ENCODE results near the gene ATP6V0C.

Gene ATP6V0C

GRCh38 chr16:2513405-2514332 lies at the start of gene ATP6V0C:
Gene ATP6V0C (plus strand): TSS chr16:2513952. CDS start chr16:2514104, 152 bp downstream.
- peaks cover 31% of the 10 kb centered on the region for H3K4me1 ChIP-seq (ENCODE audit: control insufficient read depth, insufficient read depth, low read length, unreplicated experiment)
- H2AFZ ChIP-seq (ENCODE audit: low read length, unreplicated experiment): peak within 1 kb of the TSS; percentile 48
- peak within 1 kb of the TSS; percentile 87 for H3K4me3 ChIP-seq (ENCODE audit: low read depth, low read length)
- H3K27me3 ChIP-seq (ENCODE audit: insufficient read depth, low read length): no peaks in the 10 kb centered on the region
- H3K36me3 ChIP-seq (ENCODE audit: insufficient read depth, low read length): no peaks in the 10 kb centered on the region
- peaks cover 49% of the 10 kb centered on the region for H3K79me2 ChIP-seq (ENCODE audit: control insufficient read depth, insufficient read depth, low read length, unreplicated experiment)
- H3K27ac ChIP-seq (ENCODE audit: low read depth, low read length): peak within 1 kb of the TSS; percentile 91

- peaks cover 26% of the 10 kb centered on the region for H3K4me1 ChIP-seq (ENCODE audit: control insufficient read depth, insufficient read depth, low read length, unreplicated experiment)
- H3K27ac ChIP-seq (ENCODE audit: low read depth, low read length): no peak overlapping the region
- H3K27me3 ChIP-seq (ENCODE audit: insufficient read depth, low read length): no peaks in the 10 kb centered on the region
- H3K79me2 ChIP-seq (ENCODE audit: control insufficient read depth, insufficient read depth, low read length, unreplicated experiment): peaks cover 8% of the 10 kb centered on the region
- H2AFZ ChIP-seq (ENCODE audit: low read length, unreplicated experiment): no peak overlapping the region
- no peak overlapping the region for H3K4me3 ChIP-seq (ENCODE audit: low read depth, low read length)
- H3K36me3 ChIP-seq (ENCODE audit: insufficient read depth, low read length): no peaks in the 10 kb centered on the region
These were observed 49.4 kb upstream of the ATP6V0C start for GRCh38 chr16:2464333-2464732.

GRCh38 chr16:2465653-2466415 lies 47.9 kb upstream of the ATP6V0C start:
- Histone ChIP-seq H3K27ac (ENCODE audit: low read depth, low read length) (no peak overlapping the region), H3K4me1 (ENCODE audit: control insufficient read depth, insufficient read depth, low read length, unreplicated experiment) (peaks cover 23% of the 10 kb centered on the region), H3K4me3 (ENCODE audit: low read depth, low read length) (no peak overlapping the region), H3K27me3 (ENCODE audit: insufficient read depth, low read length) (no peaks in the 10 kb centered on the region), H2AFZ (ENCODE audit: low read length, unreplicated experiment) (no peak overlapping the region), H3K36me3 (ENCODE audit: insufficient read depth, low read length) (no peaks in the 10 kb centered on the region), H3K79me2 (ENCODE audit: control insufficient read depth, insufficient read depth, low read length, unreplicated experiment) (peaks cover 2% of the 10 kb centered on the region)

GRCh38 chr16:2466667-2467527 lies 46.9 kb upstream of the ATP6V0C start:
- Histone ChIP-seq H2AFZ (ENCODE audit: low read length, unreplicated experiment) (peak overlapping the region; percentile 60), H3K36me3 (ENCODE audit: insufficient read depth, low read length) (no peaks in the 10 kb centered on the region), H3K79me2 (ENCODE audit: control insufficient read depth, insufficient read depth, low read length, unreplicated experiment) (no peaks in the 10 kb centered on the region), H3K4me3 (ENCODE audit: low read depth, low read length) (peak overlapping the region; percentile 92), H3K27me3 (ENCODE audit: insufficient read depth, low read length) (no peaks in the 10 kb centered on the region), H3K4me1 (ENCODE audit: control insufficient read depth, insufficient read depth, low read length, unreplicated experiment) (peaks cover 22% of the 10 kb centered on the region), H3K27ac (ENCODE audit: low read depth, low read length) (no peak overlapping the region; the same call in 1 of the 2 replicates)

- Histone ChIP-seq H3K4me1 (ENCODE audit: control insufficient read depth, insufficient read depth, low read length, unreplicated experiment) (peaks cover 24% of the 10 kb centered on the region), H3K27ac (ENCODE audit: low read depth, low read length) (no peak overlapping the region; the same call in 1 of the 2 replicates)
These were observed 46.1 kb upstream of the ATP6V0C start for GRCh38 chr16:2467528-2468232.

GRCh38 chr16:2468233-2468724 lies 45.5 kb upstream of the ATP6V0C start:
- H3K36me3 ChIP-seq (ENCODE audit: insufficient read depth, low read length): no peaks in the 10 kb centered on the region
- no peak overlapping the region for H3K27ac ChIP-seq (ENCODE audit: low read depth, low read length)
- peaks cover 24% of the 10 kb centered on the region for H3K4me1 ChIP-seq (ENCODE audit: control insufficient read depth, insufficient read depth, low read length, unreplicated experiment)
- H3K4me3 ChIP-seq (ENCODE audit: low read depth, low read length): peak overlapping the region; percentile 92
- peak overlapping the region; percentile 36 for H2AFZ ChIP-seq (ENCODE audit: low read length, unreplicated experiment)
- H3K27me3 ChIP-seq (ENCODE audit: insufficient read depth, low read length): no peaks in the 10 kb centered on the region
- no peaks in the 10 kb centered on the region for H3K79me2 ChIP-seq (ENCODE audit: control insufficient read depth, insufficient read depth, low read length, unreplicated experiment)

More at GRCh38 chr16:2467528-2468232, 46.1 kb upstream of the ATP6V0C start:
- H3K27me3 ChIP-seq (ENCODE audit: insufficient read depth, low read length): no peaks in the 10 kb centered on the region
- H3K4me3 ChIP-seq (ENCODE audit: low read depth, low read length): peak overlapping the region; percentile 92
- H2AFZ ChIP-seq (ENCODE audit: low read length, unreplicated experiment): peak overlapping the region; percentile 60
- no peaks in the 10 kb centered on the region for H3K36me3 ChIP-seq (ENCODE audit: insufficient read depth, low read length)
- no peaks in the 10 kb centered on the region for H3K79me2 ChIP-seq (ENCODE audit: control insufficient read depth, insufficient read depth, low read length, unreplicated experiment)

GRCh38 chr16:2468725-2469398 lies 44.9 kb upstream of the ATP6V0C start:
- Histone ChIP-seq H3K36me3 (ENCODE audit: insufficient read depth, low read length) (no peaks in the 10 kb centered on the region), H2AFZ (ENCODE audit: low read length, unreplicated experiment) (peak overlapping the region; percentile 36), H3K4me3 (ENCODE audit: low read depth, low read length) (peak overlapping the region; percentile 92), H3K27me3 (ENCODE audit: insufficient read depth, low read length) (no peaks in the 10 kb centered on the region), H3K79me2 (ENCODE audit: control insufficient read depth, insufficient read depth, low read length, unreplicated experiment) (no peaks in the 10 kb centered on the region), H3K4me1 (ENCODE audit: control insufficient read depth, insufficient read depth, low read length, unreplicated experiment) (peaks cover 21% of the 10 kb centered on the region), H3K27ac (ENCODE audit: low read depth, low read length) (no peak overlapping the region)

GRCh38 chr16:2469399-2470233 lies 44.1 kb upstream of the ATP6V0C start:
- no peak overlapping the region for H3K27ac ChIP-seq (ENCODE audit: low read depth, low read length)
- peaks cover 19% of the 10 kb centered on the region for H3K4me1 ChIP-seq (ENCODE audit: control insufficient read depth, insufficient read depth, low read length, unreplicated experiment)
- no peak overlapping the region for H2AFZ ChIP-seq (ENCODE audit: low read length, unreplicated experiment)
- H3K4me3 ChIP-seq (ENCODE audit: low read depth, low read length): no peak overlapping the region; the same call in 1 of the 2 replicates
- no peaks in the 10 kb centered on the region for H3K79me2 ChIP-seq (ENCODE audit: control insufficient read depth, insufficient read depth, low read length, unreplicated experiment)
- no peaks in the 10 kb centered on the region for H3K36me3 ChIP-seq (ENCODE audit: insufficient read depth, low read length)
- no peaks in the 10 kb centered on the region for H3K27me3 ChIP-seq (ENCODE audit: insufficient read depth, low read length)

GRCh38 chr16:2470234-2470601 lies 43.5 kb upstream of the ATP6V0C start:
- Histone ChIP-seq H3K36me3 (ENCODE audit: insufficient read depth, low read length) (no peaks in the 10 kb centered on the region), H3K27me3 (ENCODE audit: insufficient read depth, low read length) (no peaks in the 10 kb centered on the region), H3K79me2 (ENCODE audit: control insufficient read depth, insufficient read depth, low read length, unreplicated experiment) (no peaks in the 10 kb centered on the region), H3K4me3 (ENCODE audit: low read depth, low read length) (no peak overlapping the region), H3K27ac (ENCODE audit: low read depth, low read length) (no peak overlapping the region), H2AFZ (ENCODE audit: low read length, unreplicated experiment) (no peak overlapping the region), H3K4me1 (ENCODE audit: control insufficient read depth, insufficient read depth, low read length, unreplicated experiment) (peaks cover 19% of the 10 kb centered on the region)
